ENCODE measurements around the gene CFDP1.

CFDP1 gene

DNA sequence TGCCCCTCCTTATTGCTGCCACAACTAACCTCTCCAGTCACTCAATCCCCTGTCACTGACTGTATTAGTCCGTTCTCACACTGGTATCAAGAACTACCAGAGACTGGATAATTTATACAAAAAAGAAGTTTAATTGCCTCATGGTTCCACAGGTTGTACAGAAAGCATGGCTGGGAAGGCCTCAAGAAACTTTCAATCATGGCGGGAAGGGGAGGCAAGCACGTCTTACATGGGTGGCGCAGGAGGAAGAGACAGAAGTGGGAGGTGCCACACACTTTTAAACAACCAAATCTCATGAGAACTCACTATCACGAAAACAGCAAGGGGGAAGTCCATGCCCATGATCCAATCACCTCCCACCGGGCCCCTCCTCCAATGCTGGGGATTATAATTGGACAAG lies 95.9 kb downstream of the CFDP1 start:
- Histone ChIP-seq H4K20me1 (peaks cover 53 to 100% (median 91%) of the 10 kb centered on the region in 11 experiments), H3K27ac (no peak overlapping the region), H3K4me2 (no peak overlapping the region)

DNA sequence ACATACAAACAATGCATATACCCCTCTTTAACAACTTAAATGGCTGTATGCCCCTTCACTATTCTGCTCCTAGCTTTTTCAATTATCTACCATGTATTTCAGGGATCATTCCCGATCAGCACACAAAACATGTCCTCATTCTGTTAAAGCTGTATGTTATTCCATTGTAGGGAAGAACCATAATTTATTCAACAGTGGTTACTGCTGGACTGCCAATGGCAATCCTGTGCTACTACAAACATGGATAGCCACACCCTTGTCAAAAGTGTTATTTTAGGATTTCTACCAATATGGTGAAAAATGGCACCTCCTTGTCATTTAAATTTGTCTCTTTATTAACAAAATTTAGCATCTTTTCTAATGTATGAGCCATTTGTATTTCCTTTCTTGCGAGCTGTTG lies 96.8 kb downstream of the CFDP1 start:
- Histone ChIP-seq H4K20me1 (peaks cover 61 to 100% (median 92%) of the 10 kb centered on the region in 11 experiments), H3K4me2 (no peak overlapping the region), H3K4me1 (peaks cover 22 to 32% (median 28%) of the 10 kb centered on the region in 10 experiments), H3K27me3 (peaks cover 0 to 96% (median 62%) of the 10 kb centered on the region in 11 experiments; a peak in 20 of 22 replicates), H3K9ac (no peak overlapping the region), H3K27ac (no peak overlapping the region), H3K4me3 (no peak overlapping the region), H3K9me3 (replicated peaks in 1 of 11) (peaks cover 0 to 28% (median 12%) of the 10 kb centered on the region in 11 experiments; a peak in 13 of 22 replicates), H3K36me3 (peaks cover 5 to 55% (median 25%) of the 10 kb centered on the region in 11 experiments; a peak in 18 of 22 replicates)
- no peak for TF ChIP-seq Cebpa-rat (IDR thresholded peaks at IDR 0.05)

More for the DNA sequence above, 95.9 kb downstream of the CFDP1 start:
- no peak for TF ChIP-seq Cebpa-rat (IDR thresholded peaks at IDR 0.05)
- peaks cover 5 to 50% (median 25%) of the 10 kb centered on the region in 11 experiments; a peak in 18 of 22 replicates for H3K36me3 ChIP-seq
- H3K9me3 ChIP-seq (replicated peaks in 1 of 11) = peaks cover 0 to 28% (median 12%) of the 10 kb centered on the region in 11 experiments; a peak in 13 of 22 replicates
- H3K27me3 ChIP-seq = peaks cover 0 to 96% (median 54%) of the 10 kb centered on the region in 11 experiments; a peak in 20 of 22 replicates
- no peak overlapping the region for H3K9ac ChIP-seq
- H3K4me3 ChIP-seq = no peak overlapping the region
- H3K4me1 ChIP-seq = peaks cover 22 to 29% (median 26%) of the 10 kb centered on the region in 10 experiments

DNA sequence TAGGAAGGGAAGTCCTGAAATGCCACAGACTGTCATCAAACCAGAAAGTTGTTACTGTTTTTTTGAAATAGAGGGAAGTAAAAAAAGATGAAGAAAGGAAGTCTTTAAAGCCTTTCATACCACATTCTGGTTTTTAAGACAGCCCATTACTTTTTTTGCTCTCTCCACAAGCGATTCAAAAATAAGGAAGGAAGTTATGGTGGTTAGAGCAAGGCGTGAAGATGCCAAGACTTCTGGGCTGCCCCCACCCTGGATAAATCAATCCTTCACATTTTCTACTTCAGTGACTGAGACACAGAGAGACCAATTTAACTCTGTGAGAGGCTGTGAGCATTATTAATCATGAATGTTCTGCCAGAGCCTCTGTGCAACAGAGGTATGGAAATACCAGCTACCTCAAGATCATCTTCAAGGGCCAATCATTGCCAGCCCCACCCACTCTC lies 99.6 kb downstream of the CFDP1 start:
- peaks cover 81 to 100% (median 99%) of the 10 kb centered on the region in 11 experiments for H4K20me1 ChIP-seq
- H3K4me1 ChIP-seq = peaks cover 22 to 32% (median 28%) of the 10 kb centered on the region in 10 experiments
- peaks cover 0 to 95% (median 75%) of the 10 kb centered on the region in 11 experiments; a peak in 20 of 22 replicates for H3K27me3 ChIP-seq
- no peak overlapping the region for H3K27ac ChIP-seq
- peak overlapping the region; percentile 14 to 78 (median 49); a peak in 20 of 22 replicates for H3K4me2 ChIP-seq
- no peak overlapping the region for H3K9ac ChIP-seq
- H3K4me3 ChIP-seq = no peak overlapping the region
- H3K36me3 ChIP-seq = peaks cover 0 to 48% (median 14%) of the 10 kb centered on the region in 11 experiments; a peak in 16 of 22 replicates
- TF ChIP-seq Cebpa-rat (IDR thresholded peaks at IDR 0.05) = no peak
- peaks cover 0 to 28% (median 12%) of the 10 kb centered on the region in 11 experiments; a peak in 13 of 22 replicates for H3K9me3 ChIP-seq (replicated peaks in 1 of 11)

DNA sequence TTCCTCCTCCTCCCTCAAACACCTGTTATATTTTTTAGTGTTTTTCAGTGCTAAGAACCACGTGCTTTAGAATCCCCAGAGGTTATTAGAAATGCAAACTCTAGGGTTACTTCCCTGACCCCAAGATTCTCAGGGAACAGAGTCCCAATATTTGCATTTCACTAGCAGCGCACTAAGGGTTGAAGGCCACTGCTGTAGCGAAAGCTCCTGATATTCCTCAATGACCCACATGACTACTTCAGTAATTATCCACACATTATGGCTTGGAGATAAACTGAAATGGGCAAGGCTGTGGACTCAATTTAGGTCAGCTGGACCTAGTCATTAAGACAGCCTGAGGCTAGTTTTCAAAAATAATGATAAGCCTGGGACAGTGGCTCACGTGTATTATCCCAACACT lies 103.4 kb downstream of the CFDP1 start:
- TF ChIP-seq Cebpa-rat (IDR thresholded peaks at IDR 0.05) = no peak
- Histone ChIP-seq H4K20me1 (peaks cover 68 to 100% (median 97%) of the 10 kb centered on the region in 11 experiments), H3K36me3 (peaks cover 0 to 44% (median 5%) of the 10 kb centered on the region in 11 experiments; a peak in 11 of 22 replicates), H3K27me3 (peaks cover 0 to 95% (median 57%) of the 10 kb centered on the region in 11 experiments; a peak in 16 of 22 replicates), H3K4me1 (peaks cover 22 to 30% (median 27%) of the 10 kb centered on the region in 10 experiments), H3K4me3 (no peak overlapping the region), H3K4me2 (no peak overlapping the region), H3K9ac (no peak overlapping the region), H3K27ac (no peak overlapping the region), H3K9me3 (replicated peaks in 1 of 11) (no peaks in the 10 kb centered on the region)

DNA sequence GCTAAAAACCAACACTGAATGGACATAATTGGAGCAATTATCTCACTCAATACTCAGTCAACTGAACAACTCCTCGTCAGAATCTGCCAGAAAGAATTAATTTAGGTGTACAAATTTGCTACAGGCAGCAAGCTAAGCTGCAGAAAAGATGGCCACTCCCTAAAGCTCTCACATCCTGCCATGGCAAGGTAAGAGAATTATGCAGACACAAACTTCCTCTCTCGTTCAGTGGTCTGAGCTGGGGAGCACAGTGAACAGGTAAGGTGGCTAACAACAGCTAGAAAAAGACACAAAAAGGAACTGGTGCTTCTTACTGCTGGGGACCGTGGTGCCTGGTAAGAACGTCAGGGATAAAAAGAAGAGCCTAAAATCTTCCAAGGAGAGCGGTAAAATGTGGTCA lies 107.0 kb downstream of the CFDP1 start:
- Histone ChIP-seq H3K4me3 (no peak overlapping the region), H3K9ac (no peak overlapping the region), H4K20me1 (peaks cover 65 to 100% (median 96%) of the 10 kb centered on the region in 11 experiments; a peak in 21 of 22 replicates), H3K36me3 (peaks cover 0 to 54% (median 7%) of the 10 kb centered on the region in 11 experiments; a peak in 12 of 22 replicates), H3K9me3 (replicated peaks in 1 of 11) (no peaks in the 10 kb centered on the region), H3K27ac (no peak overlapping the region), H3K27me3 (peaks cover 4 to 100% (median 63%) of the 10 kb centered on the region in 11 experiments; a peak in 15 of 22 replicates), H3K4me2 (no peak overlapping the region), H3K4me1 (peaks cover 0 to 15% (median 7%) of the 10 kb centered on the region in 10 experiments; a peak in 12 of 20 replicates)
- TF ChIP-seq Cebpa-rat (IDR thresholded peaks at IDR 0.05) = no peak

DNA sequence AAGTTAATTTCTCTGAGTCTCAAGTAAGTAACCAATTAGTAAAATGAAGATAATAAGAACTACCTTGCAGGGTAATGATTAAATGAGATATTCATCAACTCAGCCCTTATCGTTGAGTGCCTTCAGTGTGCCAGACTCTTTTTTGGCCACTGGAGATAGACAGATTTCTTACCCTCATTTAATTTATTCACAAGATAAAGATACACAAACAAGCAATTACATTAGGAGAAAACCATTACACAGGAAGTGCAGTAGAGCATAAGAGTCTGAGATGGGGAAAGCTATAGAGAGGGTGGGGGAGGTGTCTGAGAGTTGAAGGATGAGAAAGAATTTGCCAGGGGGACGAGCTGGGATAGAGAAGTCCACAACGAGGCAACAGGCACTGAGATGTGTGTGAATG lies 109.4 kb downstream of the CFDP1 start:
- peaks cover 65 to 100% (median 96%) of the 10 kb centered on the region in 11 experiments for H4K20me1 ChIP-seq
- H3K4me2 ChIP-seq = peak overlapping the region in 4 of 11 experiments; percentile 21 to 56 (median 42); a peak in 7 of 22 replicates
- peaks cover 0 to 43% (median 7%) of the 10 kb centered on the region in 11 experiments; a peak in 9 of 22 replicates for H3K36me3 ChIP-seq
- peaks cover 4 to 100% (median 61%) of the 10 kb centered on the region in 11 experiments; a peak in 16 of 22 replicates for H3K27me3 ChIP-seq
- H3K27ac ChIP-seq = no peak overlapping the region
- H3K4me3 ChIP-seq = no peak overlapping the region
- no peak for TF ChIP-seq Cebpa-rat (IDR thresholded peaks at IDR 0.05)
- H3K9ac ChIP-seq = no peak overlapping the region
- no peaks in the 10 kb centered on the region for H3K9me3 ChIP-seq (replicated peaks in 1 of 11)
- peaks cover 13 to 36% (median 27%) of the 10 kb centered on the region in 10 experiments for H3K4me1 ChIP-seq

DNA sequence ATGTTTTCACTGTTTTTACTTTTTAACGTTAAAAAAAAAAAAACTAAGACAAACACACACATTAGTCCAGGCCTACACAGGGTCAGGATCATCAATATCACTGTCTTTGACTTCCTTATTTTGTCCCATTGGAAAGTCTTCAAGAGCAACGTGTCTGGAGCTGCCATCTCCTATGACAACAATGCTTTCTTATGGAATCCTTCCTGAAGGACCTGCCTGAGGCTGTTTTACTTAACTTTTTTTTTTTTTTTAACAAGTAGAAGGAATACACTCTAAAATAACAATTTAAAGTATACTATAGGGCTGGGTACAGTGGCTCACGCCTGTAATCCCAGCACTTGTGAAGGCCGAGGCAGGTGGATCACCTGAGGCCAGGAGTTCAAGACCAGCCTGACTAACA lies 110.1 kb downstream of the CFDP1 start:
- no peaks in the 10 kb centered on the region for H3K9me3 ChIP-seq (replicated peaks in 1 of 11)
- H3K27ac ChIP-seq = no peak overlapping the region
- no peak overlapping the region for H3K4me2 ChIP-seq
- no peak overlapping the region for H3K9ac ChIP-seq
- no peak for TF ChIP-seq Cebpa-rat (IDR thresholded peaks at IDR 0.05)
- no peak overlapping the region for H3K4me3 ChIP-seq
- H3K27me3 ChIP-seq = peaks cover 4 to 100% (median 65%) of the 10 kb centered on the region in 11 experiments; a peak in 16 of 22 replicates
- H4K20me1 ChIP-seq = peaks cover 68 to 100% (median 97%) of the 10 kb centered on the region in 11 experiments
- H3K36me3 ChIP-seq = peaks cover 0 to 43% (median 8%) of the 10 kb centered on the region in 11 experiments; a peak in 10 of 22 replicates
- peaks cover 13 to 36% (median 27%) of the 10 kb centered on the region in 10 experiments for H3K4me1 ChIP-seq

DNA sequence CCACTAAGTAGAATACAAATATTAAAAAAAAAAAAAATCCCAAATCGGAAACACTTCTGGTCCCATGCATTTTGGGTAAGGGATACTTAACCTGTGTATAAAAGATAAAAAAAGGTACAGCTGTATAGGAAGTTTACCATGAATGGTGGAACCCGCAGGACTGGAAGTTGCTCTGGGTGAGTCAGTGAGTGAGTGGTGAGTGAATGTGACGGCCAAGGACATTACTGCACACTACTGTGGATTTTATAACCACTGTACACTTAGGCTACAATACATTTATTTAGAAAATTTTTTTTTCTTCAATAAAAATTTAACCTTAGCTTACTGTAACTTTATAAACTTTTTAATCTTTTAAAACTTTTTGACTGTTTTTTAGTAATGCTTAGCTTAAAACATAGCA lies 110.6 kb downstream of the CFDP1 start:
- Histone ChIP-seq H3K9me3 (replicated peaks in 1 of 11) (no peaks in the 10 kb centered on the region), H3K4me1 (peaks cover 13 to 36% (median 27%) of the 10 kb centered on the region in 10 experiments), H3K27me3 (peaks cover 4 to 100% (median 68%) of the 10 kb centered on the region in 11 experiments; a peak in 16 of 22 replicates), H3K36me3 (peaks cover 0 to 46% (median 12%) of the 10 kb centered on the region in 11 experiments; a peak in 13 of 22 replicates), H4K20me1 (peaks cover 72 to 100% (median 99%) of the 10 kb centered on the region in 11 experiments), H3K4me2 (no peak overlapping the region), H3K27ac (no peak overlapping the region), H3K4me3 (no peak overlapping the region), H3K9ac (no peak overlapping the region)
- TF ChIP-seq Cebpa-rat (IDR thresholded peaks at IDR 0.05) = no peak

DNA sequence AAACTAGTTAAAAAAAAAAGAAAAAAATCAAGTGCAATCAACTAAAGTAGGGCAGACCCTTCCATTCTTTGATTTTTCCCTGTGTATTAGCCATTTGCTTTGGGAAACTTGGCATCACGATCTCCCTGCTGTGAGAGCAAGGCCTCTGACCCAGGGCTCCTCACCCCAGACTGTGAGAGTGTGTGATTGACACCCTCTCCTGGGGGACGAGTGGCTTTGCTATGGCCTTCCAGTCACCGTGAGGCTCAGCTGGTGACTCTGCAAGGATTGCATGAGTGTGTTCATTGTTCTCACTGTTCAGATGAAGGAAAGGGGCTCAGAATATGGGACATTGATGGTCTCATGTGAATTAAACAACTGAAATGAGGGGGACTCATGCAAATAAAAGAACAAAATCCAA lies 112.9 kb downstream of the CFDP1 start:
- Histone ChIP-seq H3K4me3 (no peak overlapping the region), H3K4me2 (peak overlapping the region in 10 of 11 experiments; percentile 40 to 73 (median 65); a peak in 19 of 22 replicates), H3K9me3 (replicated peaks in 1 of 11) (no peaks in the 10 kb centered on the region), H4K20me1 (peaks cover 80 to 100% (median 98%) of the 10 kb centered on the region in 11 experiments), H3K9ac (no peak overlapping the region), H3K4me1 (peaks cover 19 to 36% (median 30%) of the 10 kb centered on the region in 10 experiments), H3K36me3 (peaks cover 6 to 41% (median 18%) of the 10 kb centered on the region in 11 experiments; a peak in 15 of 22 replicates), H3K27ac (no peak overlapping the region), H3K27me3 (peaks cover 4 to 100% (median 59%) of the 10 kb centered on the region in 11 experiments; a peak in 16 of 22 replicates)
- TF ChIP-seq Cebpa-rat (IDR thresholded peaks at IDR 0.05) = no peak

Data from BLaER1 treated with 17β-estradiol and CSF1 and Interleukin-3, amounts not matched to agents 10 nM and 100 nM (cell line).